RWPE1 (cell line): ENCODE measurements around the gene LAPTM5.

Source experiments
- CTCF ChIA-PET: fragments of 350-600 bp; sonication (Branson Sonifier 250); formaldehyde crosslinking; extraction: SDS; loops from one replicate; lab custom pipeline; 2021; lab: Yijun Ruan, JAX
- POLR2A ChIA-PET: fragments of 400-600 bp; formaldehyde crosslinking; extraction: SDS; loops from one replicate; lab custom pipeline; 2020; ENCODE audit warnings: antibody characterized with exemption; ENCODE audit not compliant: low non-redundant PET; lab: Yijun Ruan, JAX
- DNase-seq: peaks from one replicate; pipeline ENCODE4 v3.0.0; 2012; ENCODE audit warnings: low spot score
- H3K27ac ChIP-seq: fragments of 450-650 bp; 2 replicates; pipeline ENCODE4 v1.5.1; 2017
- TF ChIP-seq, protein P1 (sequence below): fragments of 450-650 bp; conservative IDR thresholded peaks from 2 replicates; pipeline ENCODE4 v1.5.1; 2017; ENCODE audit warnings: low read depth, mild to moderate bottlenecking

LAPTM5 gene

DNA sequence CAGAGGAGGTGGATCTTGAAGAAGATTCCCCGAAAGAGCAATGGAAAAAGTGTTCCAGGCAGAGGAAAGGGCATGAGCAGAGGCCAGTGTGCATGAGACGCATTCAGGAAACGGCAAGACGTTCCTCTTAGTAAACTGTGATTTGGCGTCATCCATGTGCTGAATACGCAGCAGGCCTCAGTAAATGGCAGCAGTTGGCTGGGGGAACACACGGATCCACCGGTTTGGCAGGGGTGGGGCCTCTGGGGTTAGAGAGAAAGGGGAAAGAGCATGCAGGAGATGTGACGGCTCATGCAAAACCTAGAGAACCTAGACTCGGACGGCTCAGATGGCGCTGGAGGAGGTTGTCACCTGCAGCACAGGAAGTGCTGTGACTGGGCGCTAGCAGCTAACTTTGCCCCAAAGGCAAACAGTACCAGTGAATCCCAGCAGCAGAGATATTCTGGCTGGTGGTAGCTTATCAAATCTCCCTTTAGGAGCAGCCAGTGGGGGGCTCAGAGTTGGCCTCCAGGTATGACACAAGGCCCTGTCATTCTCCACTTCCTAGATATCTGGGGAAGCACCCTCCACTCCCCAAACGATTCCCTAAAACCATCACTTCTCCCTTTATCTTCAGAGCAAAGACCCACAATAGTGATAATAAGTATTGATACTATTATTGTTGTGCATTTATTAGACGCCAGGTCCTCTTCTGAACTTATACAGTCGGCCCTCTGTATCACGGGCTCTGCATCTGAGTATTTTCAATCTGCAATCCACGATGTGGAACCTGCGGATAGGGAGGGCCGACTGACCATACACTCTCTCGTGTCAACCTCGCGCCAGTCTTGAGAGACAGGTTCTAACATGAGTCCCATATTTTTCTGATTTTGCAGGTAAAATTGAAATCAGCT is 7.6 kb downstream of the LAPTM5 start:
- ChIA-PET CTCF (interaction anchor here (1.1 kb wide), 1 partner anchor 30 kb away, joined by 5 read pairs; no protein-coding TSS in a partner anchor), POLR2A (no interaction called here)
- H3K27ac ChIP-seq: peak overlapping the region; percentile 81
- TF ChIP-seq, protein P1, sequence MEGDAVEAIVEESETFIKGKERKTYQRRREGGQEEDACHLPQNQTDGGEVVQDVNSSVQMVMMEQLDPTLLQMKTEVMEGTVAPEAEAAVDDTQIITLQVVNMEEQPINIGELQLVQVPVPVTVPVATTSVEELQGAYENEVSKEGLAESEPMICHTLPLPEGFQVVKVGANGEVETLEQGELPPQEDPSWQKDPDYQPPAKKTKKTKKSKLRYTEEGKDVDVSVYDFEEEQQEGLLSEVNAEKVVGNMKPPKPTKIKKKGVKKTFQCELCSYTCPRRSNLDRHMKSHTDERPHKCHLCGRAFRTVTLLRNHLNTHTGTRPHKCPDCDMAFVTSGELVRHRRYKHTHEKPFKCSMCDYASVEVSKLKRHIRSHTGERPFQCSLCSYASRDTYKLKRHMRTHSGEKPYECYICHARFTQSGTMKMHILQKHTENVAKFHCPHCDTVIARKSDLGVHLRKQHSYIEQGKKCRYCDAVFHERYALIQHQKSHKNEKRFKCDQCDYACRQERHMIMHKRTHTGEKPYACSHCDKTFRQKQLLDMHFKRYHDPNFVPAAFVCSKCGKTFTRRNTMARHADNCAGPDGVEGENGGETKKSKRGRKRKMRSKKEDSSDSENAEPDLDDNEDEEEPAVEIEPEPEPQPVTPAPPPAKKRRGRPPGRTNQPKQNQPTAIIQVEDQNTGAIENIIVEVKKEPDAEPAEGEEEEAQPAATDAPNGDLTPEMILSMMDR: no peak
- DNase-seq: no peak

DNA sequence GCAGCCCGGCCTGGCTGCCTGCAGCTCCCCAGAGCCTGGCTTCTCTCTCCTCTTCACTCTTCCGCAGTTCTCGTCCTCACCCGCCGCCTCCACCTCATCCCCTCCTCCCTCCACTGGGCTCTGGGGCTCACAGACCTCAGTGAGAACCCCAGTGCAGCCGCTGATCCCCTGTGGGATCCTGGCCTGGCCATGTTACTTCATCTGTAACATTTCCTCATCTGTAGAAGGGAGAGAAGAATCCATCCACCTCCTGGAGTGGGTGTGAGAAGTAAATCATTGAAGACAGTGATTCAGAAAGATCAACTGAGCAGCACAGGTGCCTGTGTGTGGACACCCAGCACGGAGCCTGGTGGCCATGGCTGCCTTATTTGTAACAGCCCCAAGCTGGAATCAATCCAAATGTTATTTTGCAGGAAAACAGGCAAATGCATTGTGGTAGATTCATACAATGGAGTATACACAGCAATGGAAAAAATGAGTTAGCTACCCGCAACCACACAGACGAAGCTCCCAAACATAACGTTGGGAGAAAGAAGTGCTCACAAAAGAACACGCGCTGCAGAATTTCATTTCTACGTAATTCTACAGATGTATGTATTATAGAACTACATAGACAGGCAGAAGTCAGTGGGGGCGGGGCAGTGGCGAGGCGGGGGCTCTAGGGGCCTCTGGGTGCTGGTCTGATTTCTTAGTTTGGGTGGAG is 8.7 kb downstream of the LAPTM5 start:
- H3K27ac ChIP-seq: peak overlapping the region; percentile 81
- ChIA-PET CTCF (interaction anchor here (1.1 to 1.2 kb wide), 2 partner anchors 31 to 52 kb away, joined by 3 to 5 read pairs; no protein-coding TSS in a partner anchor), POLR2A (no interaction called here)
- no peak for DNase-seq
- TF ChIP-seq, protein P1: no peak

GRCh38 chr1:30748098-30748698 is 9.4 kb downstream of the LAPTM5 start:
- ChIA-PET CTCF (interaction anchor here (1.2 kb wide), 1 partner anchor 53 kb away, joined by 3 read pairs; no protein-coding TSS in a partner anchor), POLR2A (no interaction called here)
- DNase-seq: peak; percentile 76
- TF ChIP-seq, protein P1: no peak
- H3K27ac ChIP-seq: peak overlapping the region; percentile 81

DNA sequence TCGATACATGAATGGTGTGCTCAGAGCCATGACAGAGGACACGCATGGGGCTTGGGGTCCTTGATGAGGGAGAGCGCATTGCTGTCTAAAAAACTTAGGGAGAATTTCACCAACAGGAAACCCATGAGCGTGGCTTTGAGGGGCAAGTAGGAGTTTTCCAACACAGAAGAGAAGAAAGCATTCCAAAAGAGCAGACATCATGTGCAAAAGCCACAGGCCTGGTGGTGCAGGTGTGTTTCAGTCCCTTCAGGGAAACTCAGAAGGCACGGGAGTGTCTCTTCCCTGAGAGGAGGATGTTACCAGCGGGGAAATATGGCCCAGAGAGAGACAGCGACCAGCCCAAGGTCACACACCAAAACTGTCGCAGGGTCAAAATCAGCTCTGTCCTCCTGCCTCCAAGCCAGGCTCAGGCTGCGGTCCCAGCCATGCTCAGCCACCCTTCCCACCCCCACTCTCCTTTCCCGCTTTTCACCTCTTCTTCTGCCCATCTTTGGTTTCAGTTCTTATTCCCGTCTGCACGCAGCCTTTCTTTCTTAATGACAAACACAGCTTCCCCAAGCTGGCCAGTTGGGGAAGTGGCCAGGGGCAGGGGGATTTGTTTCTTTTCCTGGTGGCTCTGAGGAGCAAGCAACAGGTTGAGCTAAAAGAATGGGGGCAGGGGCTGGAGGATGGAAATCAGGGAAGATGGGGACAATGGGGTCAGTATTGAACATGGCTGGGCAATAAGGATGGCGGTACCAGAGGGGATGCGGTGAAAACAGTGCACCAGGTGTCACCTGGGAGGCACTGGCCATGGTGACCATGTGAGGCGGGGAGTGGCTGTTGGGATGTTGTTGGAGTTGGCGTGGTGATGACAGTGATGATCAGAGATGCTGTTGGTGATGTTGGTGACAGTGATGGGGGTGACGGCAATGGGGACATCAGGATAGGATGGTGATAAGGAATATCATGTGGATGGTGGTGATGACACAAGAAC is 10.3 kb downstream of the LAPTM5 start:
- CTCF ChIA-PET: interaction anchor here (0.6 kb wide), 1 partner anchor 132 kb away, joined by 4 read pairs; no protein-coding TSS in a partner anchor
- DNase-seq: no peak
- POLR2A ChIA-PET: no interaction called here
- TF ChIP-seq, protein P1: no peak
- H3K27ac ChIP-seq: peak overlapping the region; percentile 81

GRCh38 chr1:30746212-30747032 is 11.2 kb downstream of the LAPTM5 start:
- H3K27ac ChIP-seq: peak overlapping the region; percentile 81
- CTCF ChIA-PET: interaction anchor here (0.6 kb wide), 1 partner anchor 1430 kb away, joined by 4 read pairs; no protein-coding TSS in a partner anchor
- POLR2A ChIA-PET: no interaction called here
- TF ChIP-seq, protein P1: no peak
- no peak for DNase-seq
